COLO829 (cell line): ENCODE data around the gene TPD52L2.

ENCODE experiments used
- DNase-seq: peaks from one replicate; pipeline ENCODE4 v3.0.0; 2012; ENCODE audit warnings: low spot score

TPD52L2 gene

DNA sequence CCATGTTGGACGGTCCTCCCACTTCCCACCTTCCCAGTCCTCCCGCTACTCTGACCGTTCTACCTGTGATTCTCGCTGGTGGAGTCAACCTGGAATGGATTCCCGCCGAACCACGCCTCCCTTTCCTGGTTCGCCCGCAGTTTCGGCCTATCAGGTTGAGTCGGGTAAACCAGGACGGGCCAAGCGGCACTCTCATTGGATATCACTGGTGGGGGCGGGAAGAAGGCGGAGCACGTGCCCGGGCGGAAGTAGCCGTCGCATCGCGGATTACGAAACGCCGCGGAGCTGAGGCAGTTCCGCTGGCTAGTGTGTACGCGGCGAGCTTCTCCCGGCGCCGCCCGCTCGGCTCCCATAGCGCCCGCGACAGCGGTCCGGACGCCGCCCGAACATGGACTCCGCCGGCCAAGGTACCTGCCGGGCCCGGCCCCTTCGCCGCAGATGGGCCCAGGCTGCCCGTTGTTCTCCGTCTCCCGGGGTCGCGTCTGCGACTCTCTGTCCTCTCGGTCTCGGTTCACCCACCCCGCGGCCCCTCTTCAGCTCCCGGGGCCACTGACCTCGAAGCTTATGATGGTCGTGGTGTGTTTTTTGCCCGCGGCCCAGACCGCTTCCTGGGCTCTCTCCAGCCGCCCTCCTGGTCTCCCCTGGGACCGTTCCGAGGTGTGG lies at the start of gene TPD52L2:
Gene TPD52L2, plus strand, starts transcription at position 293 of the 663 bp plus-strand sequence. Its CDS starts 96 bp downstream, at position 389.
- peak; percentile 97 for DNase-seq

DNA sequence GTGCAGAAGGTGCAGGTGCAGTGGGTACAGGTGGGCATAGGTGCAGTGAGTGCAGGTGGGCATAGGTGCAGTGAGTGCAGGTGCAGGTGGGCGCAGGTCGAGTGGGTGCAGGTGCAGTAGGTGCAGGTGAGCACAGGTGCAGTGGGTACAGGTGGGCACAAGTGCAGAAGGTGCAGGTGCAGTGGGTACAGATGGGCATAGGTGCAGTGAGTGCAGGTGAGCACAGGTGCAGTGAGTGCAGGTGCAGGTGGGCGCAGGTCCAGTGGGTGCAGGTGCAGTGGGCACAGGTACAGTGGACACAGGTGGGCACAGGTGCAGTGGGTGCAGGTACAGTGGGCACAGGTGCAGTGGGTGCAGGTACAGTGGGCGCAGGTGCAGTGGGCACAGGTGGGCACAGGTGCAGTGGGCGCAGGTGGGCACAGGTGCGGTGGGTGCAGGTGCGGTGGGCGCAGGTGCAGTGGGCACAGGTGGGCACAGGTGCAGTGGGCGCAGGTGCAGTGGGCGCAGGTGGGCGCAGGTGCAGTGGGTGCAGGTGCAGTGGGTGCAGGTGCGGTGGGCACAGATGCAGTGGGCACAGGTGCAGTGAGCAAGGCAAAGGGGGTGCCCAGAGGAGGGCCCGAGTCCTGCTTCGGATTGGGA lies 49.3 kb upstream of the TPD52L2 start:
- DNase-seq: no peak

DNA sequence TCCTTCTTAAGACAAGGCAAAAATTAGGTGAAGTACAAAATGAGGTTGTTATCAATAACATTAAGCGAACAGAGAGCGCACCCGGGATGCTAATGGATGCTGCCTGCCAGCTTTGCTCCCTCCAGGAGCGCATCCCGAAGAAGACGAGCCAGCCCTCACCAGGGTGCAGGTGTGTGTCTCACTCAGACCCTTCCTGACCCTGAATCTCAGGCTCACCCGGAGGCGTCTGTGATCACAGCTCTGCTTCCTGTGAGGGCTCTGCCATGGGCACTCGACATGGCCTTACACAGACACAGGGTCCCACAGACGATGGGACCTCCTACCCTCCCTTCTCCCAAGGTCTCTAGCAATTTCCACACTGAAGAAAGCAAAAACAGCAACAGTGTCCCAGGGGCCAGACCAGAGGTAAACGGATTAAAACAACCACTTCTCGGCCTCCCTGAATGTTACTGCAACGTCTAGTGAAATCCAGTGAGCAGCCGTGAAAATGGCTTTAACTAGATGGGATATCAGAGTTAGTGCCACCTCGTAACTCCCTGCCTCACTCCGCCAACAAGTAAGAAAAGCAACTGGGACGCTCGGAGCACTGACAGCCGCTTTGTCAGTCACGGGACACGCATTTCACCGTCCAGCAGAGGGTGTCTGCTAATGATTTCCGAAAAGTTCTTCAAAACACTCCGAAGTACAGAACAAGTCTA lies 45.7 kb upstream of the TPD52L2 start:
- DNase-seq: peak; percentile 38

DNA sequence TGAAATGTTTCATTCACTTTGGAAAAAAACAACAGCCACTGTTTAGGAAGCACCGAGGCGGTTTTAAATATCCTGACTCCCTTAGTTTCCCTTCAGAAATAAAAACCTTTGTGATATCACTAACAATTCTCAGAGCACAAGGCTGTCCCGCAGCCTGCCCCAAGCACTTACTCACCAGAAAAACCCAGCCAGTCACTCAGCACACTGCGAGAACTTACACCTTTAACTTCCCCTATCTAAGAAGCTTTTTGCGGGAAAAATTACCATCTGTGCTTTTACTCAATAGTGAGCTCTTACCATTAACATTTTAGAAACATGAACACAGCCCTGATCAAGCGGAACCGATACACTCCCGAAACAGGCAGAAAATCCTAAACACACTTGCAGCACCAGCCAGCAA lies 43.3 kb upstream of the TPD52L2 start:
- no peak for DNase-seq

DNA sequence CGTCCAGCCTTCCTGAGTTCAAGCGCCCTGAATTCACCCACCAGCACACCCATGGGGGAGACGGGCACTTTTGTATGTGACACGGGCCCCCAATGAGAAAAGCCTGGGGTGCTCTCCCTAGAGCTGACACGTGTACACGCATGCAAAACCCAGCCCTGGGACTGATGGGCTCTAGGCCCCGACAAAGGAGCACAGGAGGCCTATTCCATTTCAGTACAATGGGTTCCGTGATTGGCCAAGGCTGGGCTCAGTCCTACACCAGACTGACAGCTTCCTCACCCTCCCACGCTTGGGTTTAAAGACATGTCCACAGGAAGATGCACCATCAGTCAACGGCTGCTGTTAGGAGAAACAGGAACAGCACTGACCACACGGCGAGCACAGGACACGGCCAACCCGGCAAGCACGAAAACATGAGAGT lies 42.8 kb upstream of the TPD52L2 start:
- no peak for DNase-seq

DNA sequence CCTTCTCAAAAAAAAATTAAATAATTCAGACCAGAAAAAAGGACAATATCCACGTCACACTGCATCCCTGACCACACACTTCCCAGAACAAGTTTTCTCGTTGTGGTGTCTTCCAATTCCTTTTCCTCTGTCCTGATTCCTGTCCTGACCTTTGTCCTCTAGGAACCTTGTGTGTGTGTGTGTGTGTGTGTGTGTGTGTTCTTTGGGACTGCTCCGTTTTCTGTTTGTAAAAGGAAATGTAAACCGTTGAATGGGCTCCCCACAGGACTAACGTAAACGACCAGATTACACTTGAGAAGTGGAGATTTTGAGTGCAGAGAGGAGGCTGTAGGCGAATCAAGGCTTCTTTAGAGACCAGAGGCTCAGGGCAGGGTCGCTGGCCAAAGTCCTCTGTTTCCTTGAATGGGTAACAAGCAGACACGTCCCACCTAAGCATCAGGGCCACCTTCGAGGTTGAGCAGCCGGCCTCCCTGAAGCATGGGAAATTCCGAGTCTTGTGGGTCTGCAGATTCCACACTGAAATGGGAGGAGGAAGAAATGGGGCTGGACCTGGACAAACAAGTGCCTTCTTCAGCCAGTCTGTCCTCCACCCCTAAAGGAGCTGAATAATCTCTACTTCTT lies 41.3 kb upstream of the TPD52L2 start:
- DNase-seq: no peak

DNA sequence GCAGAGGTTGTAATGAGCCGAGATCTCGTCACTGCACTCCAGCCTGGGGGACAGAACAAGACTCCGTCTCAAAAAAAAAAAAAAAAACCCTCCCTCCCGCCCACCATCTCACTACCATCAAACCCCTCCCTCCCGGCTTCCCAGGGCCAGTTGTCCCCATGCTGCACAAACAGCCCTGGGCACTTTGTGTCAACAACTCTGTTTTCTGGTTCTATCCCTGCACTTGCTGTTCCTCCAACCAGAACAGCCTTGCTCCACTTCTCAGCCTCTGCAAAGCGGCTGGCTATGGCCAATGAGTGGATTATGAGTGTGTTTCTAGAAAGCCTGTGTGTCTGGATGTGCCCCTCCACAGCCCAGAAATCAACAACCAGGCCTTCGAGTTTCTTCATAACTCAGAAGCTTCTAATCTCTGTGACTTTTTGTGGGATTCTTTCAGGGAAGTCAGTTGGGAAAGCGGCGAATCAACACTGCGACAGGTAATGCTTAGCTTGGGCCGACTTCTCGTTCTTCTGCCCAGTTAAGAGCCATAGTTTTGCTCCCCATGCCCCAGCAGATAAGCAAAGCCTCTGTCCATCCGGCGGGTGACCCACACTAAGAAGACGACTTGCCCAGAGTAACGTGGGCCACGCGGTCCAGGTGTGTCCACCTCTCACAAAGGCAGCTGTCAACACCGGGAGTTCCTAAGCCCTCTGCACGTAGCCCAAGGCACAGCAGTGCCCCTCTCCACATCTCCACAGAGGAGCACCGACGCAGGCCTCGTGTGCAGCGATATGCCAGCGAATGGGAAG lies 39.5 kb upstream of the TPD52L2 start:
- no peak for DNase-seq

DNA sequence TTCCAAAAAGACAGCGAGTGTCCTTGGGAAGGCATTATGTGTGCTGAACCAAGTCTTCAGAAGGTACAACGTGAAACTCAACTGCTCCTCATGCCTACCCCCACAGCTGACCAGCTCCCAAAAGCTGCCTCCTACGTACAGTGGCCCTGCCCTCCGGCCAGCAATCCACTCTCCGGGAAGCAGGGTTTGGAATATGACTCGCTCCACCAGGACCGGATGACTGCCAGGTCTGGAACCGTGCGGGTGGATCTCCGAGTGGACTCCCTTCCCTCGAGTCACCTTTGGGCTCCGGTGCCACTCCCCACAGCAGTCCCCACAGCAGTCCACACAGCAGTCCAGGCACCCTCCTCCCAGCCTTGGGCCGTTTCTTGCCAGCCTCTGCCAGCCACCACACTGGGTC lies 38.3 kb upstream of the TPD52L2 start:
- no peak for DNase-seq

DNA sequence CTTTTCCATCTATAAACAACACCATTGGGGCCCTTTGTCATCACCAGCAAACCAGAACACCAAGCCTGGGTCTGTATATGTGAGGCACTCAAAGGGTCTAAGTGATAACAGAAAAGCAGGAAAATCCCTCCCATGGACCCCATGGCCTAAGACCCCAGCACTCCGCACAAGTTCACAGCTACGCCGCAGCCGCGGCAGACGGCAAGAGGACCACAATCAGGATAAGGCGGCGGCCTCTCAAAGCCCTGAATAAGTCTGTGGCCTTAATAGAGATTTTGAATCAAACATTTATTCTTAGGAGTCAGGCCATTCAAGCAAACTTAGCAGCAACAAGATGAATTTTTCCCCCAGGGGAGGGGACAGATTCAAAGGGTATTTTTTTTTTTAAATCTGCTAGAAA lies 36.9 kb upstream of the TPD52L2 start:
- DNase-seq: no peak

DNA sequence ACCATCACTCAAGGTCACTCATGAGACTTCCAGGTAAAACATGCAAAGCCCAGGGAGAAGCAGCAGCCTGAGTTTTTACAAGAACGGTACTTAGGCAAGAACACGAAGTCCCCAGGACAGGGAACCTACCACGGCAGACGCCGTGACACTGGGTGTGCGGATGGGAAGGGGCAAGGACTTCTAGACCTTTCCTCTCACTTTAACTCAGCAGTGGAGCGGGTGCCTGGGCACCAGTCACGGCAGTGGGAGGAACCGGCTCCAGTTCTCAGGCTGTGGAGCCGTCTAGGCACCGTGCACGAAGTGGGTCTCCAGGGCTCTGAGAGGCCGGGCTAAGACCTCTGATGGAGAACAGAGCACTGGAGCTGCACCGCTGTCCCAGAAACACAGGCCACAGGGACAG lies 36.5 kb upstream of the TPD52L2 start:
- no peak for DNase-seq

DNA sequence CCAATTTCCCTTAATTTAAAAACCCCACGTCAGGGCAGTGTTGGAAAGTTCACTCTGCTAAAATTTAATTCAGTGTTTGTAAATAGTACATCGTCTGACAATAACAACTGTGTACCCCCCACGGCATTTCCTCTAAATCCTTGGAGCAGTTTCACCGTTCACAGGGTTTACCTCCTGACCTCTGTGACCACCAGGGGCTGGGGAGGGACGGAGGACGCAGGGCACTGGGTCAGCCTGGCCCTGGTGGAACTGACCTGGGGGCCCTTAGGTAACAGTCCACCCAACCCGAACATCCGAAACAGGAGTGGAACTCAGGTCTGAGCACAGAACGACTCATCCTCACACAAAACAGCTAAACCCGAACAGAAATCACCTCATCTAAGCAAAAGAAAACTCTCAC lies 36.1 kb upstream of the TPD52L2 start:
- DNase-seq: no peak

DNA sequence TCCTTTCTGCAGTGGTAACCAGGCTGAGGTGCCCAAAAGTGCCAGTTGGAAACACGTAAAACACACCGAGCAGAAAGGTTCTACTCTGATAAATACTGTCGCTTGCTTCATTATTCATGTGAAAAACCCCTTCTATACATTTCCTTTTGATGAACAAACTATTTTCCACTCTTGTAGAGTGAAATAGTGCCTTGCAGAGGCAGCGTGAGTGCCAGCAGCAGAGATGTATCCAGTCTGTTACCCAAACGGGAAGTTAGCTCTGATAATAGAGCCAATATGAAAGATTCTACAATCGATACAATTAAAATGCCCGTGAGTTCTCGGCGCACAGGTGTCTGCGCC lies 35.5 kb upstream of the TPD52L2 start:
- DNase-seq: no peak

DNA sequence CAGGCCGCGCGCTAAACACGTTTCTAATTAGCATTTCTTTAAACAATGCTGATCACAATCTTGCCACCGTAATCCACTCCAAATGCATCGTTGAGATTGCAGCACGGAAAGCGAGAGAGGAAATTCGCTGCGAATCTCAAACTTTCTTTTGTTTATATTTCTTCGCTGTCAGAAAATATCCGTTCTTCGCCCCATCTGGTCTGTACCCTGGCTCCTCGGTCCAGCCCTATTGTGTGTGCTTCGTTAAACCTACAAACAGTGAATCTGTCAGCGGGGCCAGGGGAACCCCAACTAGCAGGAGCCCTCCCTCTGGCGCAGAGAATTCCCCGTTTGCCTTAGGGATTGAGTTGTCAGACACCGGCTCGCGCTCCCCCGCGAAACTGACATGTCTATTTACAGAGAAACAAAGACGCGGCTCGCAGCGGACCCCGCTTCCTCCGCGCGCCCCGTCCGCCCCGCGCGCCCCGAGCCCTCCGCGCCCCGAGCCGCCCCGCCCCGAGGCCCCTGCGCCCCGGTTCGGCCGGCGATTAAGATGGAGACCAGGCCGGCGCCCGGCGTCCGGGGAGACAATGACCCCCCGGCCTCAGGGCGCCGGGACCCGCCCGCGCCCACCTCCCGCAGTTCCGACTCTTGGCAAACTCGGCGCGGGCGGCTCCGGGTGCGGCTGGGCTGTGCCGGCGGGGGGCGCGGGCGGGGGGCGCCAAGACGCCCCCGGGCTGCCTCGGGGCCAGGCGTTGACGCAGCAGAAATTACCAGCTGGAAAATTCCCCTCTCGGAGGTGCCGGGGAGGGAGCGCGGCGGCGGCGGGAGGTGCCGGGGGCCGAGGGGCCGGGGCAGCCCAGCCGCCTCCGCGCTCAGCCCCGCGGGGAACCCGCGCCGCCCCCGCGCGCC lies 34.9 kb upstream of the TPD52L2 start:
- no peak for DNase-seq

DNA sequence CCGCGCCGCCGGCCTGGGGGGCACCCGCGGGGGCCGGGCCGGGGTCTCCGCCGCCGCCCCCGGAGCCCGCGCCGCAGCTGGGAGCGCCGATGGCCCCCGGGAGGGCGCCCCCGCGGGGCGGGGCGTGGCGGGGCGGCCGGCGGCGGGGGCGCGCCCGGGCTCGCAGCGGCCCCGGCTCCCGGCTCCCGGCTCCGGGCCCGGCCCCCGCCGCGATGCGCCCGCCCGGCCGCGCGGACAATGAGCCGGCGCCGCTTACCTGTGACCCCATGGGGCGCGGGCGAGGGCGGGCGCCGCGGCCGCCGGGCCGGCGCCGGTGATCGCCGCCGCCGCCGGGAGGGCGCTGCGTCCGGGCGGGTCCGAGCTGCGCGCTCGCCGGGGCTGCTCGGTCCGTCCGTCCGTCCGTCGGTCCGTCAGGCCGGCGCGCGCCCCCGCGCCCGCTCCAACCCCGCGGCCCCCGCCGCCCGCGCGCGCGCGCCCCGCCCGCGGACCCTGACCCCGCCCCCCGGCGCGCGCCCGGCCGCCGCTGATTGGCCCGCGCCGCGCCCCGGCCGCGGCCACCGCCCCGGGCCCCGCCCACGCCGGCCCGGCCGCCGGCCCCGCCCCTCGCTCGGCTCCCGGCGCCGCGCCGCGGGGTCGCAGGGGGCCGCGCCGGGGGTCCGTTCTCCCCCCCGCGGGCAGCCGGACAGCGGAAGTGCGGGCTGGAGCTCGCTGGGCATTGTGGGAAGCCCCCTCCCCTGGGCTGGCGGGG lies 34.1 kb upstream of the TPD52L2 start, which contains the start of gene ZBTB46:
Gene ZBTB46, minus strand, starts transcription at position 424 of the 748 bp plus-strand sequence. CDS start 40,507 bp downstream, outside the sequence.
- DNase-seq: peak; percentile 83

DNA sequence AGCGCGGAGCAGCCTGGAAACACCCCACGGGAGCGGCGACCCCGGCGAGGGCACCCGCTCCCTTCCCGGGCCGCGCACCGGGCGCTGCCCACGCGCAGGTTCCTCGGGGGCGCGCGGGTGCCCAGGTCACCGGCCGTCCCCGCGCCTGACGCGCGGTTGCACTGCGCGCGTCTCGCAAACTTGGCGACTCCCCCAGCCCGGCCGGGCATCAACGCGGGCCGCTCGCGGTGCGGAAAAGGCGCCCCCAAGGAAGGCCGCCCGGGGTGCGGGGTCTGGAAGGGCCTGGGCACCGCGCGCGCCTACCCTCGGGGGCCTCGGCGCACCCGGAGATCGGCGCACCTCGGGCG lies 33.5 kb upstream of the TPD52L2 start:
- DNase-seq: no peak

DNA sequence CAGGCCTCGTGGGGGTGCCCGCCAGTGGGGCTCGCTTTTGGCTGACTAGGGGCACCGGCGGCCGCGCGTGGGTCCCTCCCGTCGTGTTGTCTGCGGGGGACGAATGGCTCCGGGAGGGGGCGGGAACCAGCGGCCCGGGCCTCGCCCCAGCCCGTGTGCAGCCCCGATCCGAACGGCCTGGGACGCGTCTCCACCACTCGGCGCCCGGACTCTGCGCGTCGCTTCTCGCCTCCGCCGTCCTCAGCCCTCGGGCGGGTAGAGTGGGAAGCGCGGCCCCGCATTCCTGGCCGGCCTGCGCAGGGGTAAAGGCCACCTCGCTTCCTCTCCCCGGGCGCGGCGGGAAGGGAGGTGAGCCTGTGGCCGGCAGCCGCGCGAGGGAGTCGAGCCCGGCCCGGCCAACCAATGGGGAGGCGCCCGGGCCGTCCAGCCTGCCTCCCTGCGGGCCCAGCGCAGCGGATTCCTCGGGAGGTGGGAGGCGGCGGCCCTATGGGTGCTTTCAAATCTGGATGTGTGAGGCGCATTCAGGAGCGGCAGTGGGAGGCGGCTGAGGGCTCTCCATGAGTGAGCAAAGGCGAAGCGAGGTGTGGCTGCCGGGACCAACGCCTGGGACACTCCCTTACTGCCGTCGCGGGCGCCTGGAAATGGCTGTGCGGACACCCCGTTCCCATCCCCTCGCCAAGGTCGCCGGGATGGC lies 32.9 kb upstream of the TPD52L2 start:
- no peak for DNase-seq

DNA sequence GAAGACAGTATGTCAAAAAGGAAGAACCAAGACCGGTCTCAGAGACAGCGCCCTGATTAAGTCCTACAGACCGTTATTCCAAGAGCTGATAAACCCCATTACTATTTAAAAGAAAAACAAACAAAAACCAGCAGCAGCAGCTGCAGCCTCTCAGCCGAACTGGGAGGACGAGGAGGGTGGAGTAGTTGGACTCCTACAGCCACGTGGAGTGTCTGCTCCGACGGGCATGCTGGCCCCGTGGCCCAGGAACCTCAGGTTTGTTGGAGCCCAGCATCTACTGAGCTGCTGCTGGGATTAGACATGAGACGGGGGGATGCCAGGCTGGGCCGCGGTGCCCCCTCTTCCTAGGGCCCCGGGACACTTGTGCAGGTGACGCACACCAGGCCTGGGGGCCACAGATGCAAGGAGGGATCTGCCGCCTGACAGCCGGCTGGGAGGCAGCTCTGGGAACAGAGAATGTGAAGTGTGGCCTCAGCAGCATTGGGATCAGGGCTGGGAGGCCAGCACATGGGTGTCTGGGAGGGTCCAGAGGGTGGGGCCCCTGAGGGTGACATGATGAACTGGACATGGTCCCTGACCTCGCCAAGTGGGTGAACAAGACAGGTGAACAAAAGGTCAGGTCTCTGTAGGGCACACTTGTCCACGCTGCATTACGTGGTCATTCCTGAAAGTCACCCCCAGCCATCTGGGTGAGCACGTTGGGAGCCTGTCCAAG lies 31.1 kb upstream of the TPD52L2 start:
- no peak for DNase-seq

DNA sequence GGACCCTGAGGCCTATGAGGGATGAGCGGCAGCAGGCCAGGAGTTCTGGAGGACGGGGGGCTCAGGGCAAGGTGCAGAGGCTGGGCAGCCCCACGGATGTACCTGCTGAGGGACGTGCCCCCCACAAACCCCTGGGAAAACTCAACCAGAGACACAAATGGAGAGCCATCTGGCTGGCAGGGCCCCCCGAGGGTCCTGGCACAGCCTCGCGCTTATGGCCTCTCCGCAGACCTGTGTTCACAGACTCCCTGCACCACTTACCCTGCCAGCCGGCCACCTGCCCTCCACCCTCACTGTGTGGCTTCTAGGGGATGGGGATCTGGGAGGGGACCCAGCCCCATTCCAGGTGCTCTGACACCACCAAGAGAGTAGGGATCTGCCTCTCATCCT lies 30.6 kb upstream of the TPD52L2 start:
- DNase-seq: no peak
